GM12875 (cell line): ENCODE data around the gene ABCA8.
"Not testable (repeated sequence)": the region's sequence is repeated elsewhere in the genome, so short reads cannot be mapped to it uniquely, and the experiment has no call there.

Experiments
- H3K4me3 ChIP-seq: one replicate; pipeline ENCODE4 v1.5.1; 2011; ENCODE audit warnings: low read depth, low read length, control low read depth
- TF ChIP-seq, protein P1 (sequence below): IDR thresholded peaks from 2 replicates; pipeline ENCODE4 v1.5.1; 2011; ENCODE audit warnings: low read depth, mild to moderate bottlenecking, control low read depth, inconsistent platforms, low read length, moderate library complexity, borderline replicate concordance; ENCODE audit not compliant: insufficient read depth

ABCA8 gene

DNA sequence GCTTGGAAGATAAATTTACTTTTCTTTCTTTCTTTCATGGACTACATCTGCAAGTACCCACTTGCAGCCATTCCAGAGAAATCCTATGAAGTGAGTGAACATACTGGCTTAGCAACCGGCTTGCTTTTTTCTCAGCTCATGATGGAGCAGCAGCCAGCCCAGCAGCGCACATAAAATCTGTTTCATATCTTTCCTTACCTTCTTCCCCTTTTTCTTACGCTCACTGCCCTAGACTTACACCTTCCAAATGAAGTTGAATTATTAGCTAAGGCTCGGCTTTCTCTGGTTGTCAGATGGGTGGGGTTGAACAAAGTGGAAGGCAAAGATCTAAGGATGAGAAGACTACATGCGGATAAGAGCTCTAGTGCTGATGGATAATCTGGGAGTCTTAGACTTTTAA, 13.9 kb upstream of the ABCA8 start:
- TF ChIP-seq, protein P1, sequence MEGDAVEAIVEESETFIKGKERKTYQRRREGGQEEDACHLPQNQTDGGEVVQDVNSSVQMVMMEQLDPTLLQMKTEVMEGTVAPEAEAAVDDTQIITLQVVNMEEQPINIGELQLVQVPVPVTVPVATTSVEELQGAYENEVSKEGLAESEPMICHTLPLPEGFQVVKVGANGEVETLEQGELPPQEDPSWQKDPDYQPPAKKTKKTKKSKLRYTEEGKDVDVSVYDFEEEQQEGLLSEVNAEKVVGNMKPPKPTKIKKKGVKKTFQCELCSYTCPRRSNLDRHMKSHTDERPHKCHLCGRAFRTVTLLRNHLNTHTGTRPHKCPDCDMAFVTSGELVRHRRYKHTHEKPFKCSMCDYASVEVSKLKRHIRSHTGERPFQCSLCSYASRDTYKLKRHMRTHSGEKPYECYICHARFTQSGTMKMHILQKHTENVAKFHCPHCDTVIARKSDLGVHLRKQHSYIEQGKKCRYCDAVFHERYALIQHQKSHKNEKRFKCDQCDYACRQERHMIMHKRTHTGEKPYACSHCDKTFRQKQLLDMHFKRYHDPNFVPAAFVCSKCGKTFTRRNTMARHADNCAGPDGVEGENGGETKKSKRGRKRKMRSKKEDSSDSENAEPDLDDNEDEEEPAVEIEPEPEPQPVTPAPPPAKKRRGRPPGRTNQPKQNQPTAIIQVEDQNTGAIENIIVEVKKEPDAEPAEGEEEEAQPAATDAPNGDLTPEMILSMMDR, result no peak
- H3K4me3 ChIP-seq, result no peak overlapping the region

DNA sequence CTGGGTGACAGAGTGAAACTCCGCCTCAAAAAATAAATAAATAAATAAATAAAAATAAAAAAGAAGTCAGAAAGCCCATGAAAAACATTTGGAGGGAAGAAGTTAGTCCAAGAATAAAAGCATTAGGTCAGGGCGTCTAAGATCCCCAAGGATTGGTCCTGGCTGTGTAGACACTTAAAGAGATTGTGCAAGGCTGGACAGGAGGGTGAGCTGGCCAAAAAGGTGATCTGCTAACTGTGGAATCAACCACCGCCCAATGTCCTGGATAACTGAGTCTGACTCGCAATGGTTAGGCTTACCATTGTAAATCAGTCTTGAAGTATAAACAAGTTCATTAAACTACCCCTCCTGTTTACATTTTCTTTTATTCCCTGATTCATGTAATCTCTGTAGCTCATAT, 8.8 kb upstream of the ABCA8 start:
- TF ChIP-seq, protein P1, result no peak
- H3K4me3 ChIP-seq, result no peak overlapping the region

DNA sequence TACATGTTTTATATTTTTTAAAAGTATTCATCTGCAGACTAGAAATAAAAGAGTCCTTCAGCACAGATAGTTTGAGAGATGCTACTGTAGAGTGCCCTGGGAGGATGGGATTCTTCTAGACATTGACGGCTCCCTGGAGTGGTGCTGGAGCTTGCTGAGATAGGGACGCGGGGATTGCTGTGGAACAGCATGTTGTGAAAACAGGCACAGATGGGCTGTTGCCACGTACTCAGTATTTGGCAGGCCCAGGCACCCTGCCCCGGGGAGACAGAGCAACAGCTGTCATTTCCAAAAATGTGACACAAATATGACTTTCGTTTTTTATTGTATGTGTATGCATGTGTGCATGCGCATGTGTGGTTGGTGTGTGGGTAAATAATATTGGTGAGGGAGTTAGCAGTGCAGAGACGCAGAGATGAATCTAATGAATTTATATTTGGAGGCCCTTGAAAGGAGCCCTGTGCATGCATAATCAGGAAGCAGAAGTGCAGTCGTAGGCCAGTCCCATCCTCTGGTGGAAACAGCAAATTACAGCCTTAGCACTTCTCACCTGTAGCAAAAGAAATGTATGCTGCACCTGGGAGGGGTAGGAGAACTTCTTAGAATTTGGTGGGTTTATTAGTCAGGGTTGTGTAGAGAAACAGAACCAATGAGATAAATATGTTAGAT, 6.2 kb upstream of the ABCA8 start:
- no peak overlapping the region for H3K4me3 ChIP-seq
- TF ChIP-seq, protein P1, result no peak

DNA sequence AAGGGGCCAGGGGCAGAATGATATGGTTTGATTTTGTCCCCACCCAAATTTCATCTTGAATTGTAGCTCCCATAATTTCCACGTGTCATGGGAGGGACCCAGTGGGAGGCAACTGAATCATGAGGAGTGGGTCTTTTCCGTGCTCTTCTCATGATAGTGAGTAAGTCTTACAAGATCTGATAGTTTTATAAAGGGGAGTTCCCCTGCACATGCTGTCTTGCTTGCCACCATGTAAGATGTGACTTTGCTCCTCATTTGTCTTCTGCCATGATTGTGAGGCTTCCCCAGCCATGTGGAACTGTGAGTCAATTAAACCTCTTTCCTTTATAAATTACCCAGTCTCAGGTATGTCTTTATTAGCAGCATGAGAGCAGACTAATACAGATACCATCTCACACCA, 3.9 kb upstream of the ABCA8 start:
- H3K4me3 ChIP-seq, result not testable (repeated sequence)

DNA sequence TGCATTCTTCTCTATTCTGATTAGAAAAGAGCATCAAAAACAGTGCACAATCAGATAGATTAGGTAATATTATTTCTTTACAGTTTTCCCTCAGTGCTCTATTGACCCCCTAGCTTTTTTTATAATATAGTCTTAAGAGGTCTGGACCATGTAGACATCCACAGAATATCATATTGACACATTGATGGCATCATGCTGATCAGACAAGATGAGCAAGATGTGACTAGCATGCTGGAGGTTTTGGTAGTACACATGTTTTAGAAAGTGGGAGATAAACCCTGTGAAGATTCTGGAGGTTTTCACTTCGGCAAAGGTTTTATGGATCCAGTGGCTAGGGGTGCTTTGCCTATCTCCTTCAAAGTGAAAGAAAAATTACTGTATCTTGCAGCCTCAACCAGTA, 2.8 kb upstream of the ABCA8 start:
- no peak overlapping the region for H3K4me3 ChIP-seq
- TF ChIP-seq, protein P1, result no peak

DNA sequence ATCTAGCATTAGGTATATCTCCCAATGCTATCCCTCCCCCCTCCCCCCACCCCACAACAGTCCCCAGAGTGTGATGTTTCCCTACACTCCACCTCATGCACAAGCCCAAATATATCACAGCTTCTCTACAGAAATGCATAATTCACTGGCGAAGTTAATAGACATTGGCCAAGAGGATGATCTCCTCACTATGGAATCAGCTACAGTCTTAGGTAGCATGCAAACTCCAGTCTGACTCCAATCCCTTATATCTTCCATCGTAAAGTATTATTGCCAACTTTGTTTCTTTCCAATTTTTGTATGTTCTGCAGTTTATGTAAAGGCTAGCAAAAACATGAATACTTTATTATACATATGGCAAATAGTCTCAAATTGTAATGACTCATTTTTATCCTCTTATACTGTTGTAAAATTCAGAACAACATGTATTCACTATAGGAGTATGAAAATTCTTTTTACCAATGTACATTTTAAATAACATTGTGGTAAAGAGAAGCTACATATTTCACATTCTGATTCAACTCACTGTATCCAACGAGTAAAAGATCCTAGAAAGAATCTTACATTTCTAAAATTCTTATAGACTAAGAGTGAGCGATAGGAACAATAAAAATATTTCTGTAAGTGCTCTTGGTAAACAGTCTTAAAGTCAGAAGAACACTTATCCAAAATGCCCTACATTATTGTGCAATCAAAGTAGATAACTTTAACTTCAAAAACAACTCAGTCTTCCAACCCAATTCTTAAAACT, 871 bp downstream of the ABCA8 start:
- H3K4me3 ChIP-seq, result no peak overlapping the region
- TF ChIP-seq, protein P1, result no peak

DNA sequence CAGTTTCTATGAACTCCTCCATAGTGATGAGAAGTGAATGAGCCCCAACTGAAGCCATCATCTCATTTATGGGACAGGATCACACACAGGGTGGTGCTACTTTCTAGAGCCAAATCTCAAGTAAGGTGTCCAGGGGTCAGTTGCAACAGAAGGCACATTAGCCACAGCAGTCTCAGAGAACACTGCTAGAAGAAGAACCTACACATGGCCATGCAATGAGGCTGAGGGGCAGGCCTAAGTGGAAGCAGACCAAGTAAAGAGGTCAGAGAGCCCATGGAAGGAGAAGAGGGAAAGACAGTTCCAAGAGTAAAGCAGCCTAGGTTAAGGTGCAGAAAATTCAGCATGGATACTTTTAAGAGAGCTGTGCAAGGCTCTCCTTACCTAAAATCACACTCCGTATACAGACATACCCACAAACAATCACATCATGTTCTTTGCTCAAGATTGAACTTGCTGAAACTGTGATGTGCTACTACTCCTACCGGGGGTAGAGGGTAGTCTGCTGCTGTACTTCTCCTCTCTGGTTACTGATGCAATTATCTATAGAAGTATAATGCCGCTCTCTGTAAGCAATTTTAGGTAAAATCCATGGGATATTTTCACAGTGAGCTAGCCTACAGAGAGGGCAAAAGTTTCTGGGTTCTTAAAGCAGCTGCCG, 1.7 kb downstream of the ABCA8 start:
- TF ChIP-seq, protein P1, result no peak
- H3K4me3 ChIP-seq, result no peak overlapping the region
